Activated CD4-positive, alpha-beta T cell treated with anti-CD3 and anti-CD28 coated beads for 1 hour (primary cell): Measurements from ENCODE around the gene ARIH2.

ENCODE experiments used
- DNase-seq: peaks from one replicate; pipeline ENCODE4 v3.0.0-alpha.2; 2020

Gene ARIH2

DNA sequence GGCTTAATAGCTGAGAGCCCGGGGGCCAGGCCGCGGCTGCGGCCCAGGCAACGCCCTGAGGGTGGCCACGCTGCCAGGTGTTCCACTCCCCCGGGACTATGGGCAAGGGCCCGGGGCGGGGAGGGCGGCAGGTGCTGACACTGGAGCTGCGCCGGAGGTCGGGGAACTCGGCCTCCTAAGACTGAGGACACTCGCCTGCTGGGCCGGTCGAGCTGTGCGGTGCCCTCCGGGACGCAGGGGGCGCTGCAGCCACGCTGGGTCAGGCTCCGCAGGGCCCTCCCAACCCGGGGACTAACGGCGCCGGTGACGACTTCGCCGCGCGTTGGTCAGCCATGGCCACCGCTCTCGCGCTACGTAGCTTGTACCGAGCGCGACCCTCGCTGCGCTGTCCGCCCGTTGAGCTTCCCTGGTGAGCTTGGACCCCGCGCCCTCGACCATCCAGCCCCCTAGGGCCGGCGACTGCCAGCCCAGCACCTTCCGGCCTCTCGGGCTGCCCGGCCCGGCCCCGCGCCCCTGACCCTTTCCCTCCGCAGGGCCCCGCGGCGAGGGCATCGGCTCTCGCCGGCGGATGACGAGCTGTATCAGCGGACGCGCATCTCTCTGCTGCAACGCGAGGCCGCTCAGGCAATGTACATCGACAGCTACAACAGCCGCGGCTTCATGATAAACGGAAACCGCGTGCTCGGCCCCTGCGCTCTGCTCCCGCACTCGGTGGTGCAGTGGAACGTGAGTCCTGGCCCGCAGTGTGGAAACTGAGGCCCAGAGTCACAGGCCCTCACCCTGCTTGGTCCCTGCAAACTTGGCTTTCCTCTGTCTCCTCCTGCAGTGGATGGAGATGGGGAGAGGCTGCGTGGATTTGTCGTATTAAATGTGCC lies 103.4 kb downstream of the ARIH2 start, which contains the start of gene NDUFAF3:
TSS of gene NDUFAF3 (plus strand) at position 309 of the 875 bp plus-strand sequence. CDS start at position 333, 24 bp downstream.
- DNase-seq, result peak; percentile 84

DNA sequence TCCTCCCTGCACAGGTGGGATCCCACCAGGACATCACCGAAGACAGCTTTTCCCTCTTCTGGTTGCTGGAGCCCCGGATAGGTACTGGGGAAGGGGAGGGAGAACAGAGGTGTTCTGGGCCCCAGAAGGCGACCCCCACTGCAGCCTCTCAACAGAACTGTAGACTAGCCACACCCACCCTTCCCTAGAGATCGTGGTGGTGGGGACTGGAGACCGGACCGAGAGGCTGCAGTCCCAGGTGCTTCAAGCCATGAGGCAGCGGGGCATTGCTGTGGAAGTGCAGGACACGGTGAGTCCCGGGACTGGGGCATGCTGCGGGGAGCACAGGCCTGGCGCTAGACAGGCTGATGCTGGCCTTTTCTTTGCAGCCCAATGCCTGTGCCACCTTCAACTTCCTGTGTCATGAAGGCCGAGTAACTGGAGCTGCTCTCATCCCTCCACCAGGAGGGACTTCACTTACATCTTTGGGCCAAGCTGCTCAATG lies 104.1 kb downstream of the ARIH2 start:
- no peak for DNase-seq

DNA sequence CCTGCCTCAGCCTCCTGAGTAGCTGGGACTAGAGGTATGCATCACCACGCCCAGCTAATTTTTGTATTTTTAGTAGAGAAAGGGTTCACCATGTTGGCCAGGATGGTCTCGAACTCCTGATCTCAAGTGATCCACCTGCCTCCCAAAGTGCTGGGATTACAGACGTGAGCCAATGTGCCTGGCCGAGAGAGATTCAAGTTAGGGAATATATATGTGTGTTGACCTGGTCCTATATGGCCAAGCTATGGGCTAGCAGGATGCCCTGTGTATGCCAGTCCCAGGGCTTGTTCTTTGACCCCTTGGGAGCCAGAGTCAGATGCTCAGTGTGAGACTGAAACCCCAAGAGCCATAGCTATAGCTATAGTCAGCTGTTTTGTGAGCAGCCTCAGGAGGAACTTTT lies 105.1 kb downstream of the ARIH2 start:
- DNase-seq, result no peak

DNA sequence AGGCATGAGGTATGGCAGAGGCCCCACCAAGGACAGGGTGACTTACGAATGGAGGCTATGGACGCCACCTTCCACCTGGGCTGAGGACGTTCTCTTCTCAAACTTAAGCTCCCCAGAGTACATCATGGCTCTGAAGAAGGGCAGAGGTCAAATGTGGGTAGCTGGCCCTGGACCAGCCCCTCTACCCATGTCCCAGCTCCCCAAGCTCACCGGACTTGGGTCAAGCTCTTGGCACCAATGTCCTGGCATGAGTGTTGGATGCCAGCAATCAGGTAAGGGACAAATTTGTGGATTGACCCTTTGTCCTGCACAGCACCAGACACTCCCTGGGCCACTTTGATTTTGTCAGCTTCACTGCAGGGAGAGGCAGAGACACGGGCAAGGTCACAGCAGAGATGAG lies 105.8 kb downstream of the ARIH2 start:
- DNase-seq, result no peak

DNA sequence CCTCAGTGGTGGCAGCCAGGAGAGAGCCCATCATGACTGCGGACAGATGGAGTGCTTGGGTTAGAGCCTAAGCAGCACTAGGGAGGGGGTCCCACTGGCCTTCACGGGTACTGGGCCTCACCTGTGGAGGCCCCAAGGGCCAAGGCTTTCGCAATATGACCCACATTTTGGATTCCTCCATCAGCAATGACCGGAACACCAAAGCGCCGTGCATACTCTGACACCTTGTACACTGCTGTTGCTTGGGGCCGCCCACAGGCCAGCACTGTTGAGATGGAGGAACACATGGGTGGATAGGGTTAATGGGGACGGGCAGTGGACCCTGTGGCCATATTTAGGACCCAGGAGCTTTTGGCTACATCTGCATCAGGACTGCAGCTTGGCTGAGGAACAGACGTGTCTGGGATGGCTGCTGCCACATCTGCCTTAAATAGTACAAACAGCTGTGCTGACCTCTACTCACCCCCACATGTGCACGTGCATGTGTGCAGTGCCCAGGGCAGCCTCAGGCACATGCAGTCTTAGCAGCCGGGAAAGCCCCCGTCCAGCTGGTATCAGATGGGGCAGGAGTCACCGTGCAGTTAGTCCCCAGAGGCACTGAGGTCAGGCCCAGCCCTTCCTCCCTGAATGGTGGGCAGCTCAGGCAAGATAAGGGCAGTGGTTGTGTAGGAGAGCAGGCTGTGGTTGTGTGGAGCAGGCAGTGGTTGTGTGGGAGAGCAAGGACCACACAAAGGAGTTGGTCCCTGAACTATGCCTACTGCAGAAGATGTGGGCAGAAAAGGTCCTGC lies 106.6 kb downstream of the ARIH2 start:
- DNase-seq, result no peak

DNA sequence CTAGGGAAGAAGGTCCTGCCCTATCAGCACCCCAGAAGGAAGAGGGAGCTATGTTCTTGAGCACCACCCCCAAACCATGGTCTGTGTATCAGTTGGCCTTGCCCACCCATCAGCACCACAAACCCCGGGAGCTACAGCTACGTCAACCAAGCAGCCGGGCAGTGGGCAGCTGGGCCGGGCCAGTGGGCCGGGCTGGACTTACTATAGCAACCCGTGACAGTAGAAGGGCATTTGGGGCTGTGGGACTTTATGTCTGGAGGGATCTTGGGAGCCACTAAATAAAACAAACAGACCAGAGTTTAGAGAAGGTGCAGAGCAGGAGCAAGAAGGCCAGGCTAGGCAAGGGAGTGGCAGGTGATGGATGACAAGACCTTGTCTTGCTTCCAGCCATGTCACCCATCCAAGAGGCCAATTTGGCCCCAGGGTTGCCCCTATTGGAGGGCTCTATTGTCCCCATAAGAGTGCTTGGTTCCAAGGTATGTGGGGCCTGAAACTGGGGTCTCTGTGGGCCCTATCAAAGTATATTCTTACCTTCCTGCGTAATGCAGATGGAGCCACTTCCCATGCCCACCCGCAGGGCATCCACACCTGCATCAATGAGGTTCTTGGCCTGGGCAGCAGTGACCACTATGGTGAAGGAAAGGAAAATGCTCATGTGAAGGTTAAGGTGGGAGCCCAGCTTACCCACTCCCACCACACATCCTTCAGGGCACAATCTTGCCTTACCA lies 107.3 kb downstream of the ARIH2 start:
- no peak for DNase-seq

DNA sequence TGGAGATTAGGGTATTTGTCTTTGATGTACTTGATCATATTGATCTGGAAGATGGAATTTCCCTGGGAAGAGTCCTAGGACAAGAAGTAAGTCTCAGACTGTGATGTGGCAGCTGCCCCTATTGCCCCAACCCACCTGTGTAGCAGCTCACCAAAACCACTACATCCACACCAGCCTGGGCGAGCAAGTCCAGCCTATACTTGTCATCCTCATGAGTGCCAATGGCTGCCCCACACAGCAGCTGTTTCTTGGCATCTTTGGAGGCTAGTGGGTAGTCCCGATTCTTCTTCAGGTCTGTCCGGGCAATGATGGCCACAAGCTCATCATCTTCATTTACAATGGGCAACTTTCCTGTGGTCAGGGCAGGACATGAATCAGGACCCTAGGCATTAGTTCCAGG lies 107.9 kb downstream of the ARIH2 start:
- DNase-seq, result no peak

DNA sequence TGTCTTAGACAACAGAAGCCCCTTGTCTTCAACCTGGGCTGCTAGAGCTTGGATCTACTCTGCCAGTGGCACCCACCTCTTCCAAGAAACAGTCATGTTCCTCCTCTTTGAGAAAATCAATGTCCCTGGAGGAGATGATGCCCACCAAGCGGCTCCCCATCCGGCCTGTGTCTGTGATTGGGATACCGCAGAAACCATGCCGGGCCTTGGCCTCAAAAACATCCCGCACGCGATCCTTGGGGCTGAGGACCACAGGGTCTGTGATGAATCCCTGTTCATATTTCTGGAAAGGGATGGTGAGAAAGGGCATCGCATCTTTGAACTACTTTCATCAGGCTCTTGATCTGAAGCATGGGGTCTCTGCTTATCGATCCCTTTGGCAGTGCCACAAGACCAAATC lies 109.0 kb downstream of the ARIH2 start:
- no peak for DNase-seq

DNA sequence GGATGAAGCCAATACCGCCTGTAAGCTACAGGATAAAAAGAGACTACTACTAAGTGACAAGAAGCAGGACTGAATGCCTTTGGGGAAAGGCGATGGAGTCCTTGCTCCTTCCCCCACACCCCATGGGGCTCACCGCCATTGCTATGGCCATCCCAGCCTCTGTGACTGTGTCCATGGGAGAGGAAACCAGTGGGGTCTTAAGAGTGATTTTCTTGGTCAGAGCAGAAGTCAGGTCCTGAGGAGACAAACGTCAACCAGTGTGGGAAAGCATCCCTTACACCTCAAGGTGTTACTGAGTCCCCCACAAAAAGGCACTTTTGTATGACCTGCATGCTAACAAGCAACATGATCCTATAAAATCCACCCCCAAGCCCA lies 109.6 kb downstream of the ARIH2 start:
- DNase-seq, result no peak

DNA sequence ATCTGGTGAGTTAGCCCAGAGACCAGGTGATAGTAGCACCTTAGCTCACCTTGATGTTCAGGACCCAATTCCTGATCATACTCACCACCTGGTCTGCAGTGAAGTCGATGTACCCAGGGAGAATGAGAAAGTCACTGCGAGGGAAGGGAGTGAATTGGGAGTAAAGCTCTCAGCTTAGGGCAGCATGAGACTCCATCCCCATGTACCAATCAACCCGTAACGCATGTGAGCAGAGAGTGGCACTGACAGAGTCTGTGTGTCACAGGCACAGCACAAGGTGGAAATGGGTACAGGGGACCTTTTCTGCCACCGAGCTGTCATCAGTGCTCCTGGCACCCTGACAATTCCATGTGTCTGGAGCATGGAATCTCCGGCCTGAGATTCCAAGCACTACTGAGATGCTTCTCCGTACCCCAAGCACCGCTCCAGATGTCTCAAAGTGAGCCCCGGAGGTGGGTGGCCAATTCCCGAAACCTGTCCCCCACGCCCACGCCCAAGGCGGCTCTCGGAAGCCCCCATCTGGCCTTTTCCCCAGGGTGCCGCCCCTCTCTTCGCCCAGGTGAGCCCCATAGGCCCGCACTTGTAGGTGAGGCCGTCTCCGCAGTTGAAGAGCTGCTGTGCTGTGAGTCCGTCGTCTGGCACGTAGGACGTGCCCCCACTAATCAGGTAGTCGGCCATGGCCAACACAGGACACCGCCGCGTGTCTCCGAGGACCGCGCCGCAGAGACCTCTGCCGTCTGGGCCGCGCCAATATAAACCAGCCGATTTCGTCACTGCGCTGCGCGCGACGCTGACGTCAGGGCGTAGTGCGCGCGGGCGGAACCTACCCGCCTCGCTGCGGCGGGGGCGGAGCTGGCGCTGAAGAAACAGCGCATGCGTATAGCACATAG lies 110.3 kb downstream of the ARIH2 start, which contains the start of gene IMPDH2:
TSS of gene IMPDH2 (minus strand) at position 726 of the 890 bp plus-strand sequence. CDS start at position 678, 48 bp downstream.
- peak; percentile 91 for DNase-seq

DNA sequence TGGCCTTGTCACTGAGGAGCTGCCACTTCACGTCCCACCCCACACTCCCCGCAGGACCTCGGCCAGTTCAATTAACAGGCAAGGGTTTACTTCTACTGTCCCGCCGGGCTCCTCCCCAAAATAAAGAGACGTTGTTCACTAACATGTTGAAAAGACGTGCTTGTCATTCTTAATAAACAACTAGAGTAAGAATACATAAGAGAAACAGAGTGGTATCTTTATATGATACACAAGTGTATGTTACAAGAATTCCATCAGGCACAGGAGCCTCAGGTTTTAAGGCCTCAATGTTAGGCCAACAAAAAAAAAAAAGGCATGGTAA lies 110.9 kb downstream of the ARIH2 start:
- no peak for DNase-seq

DNA sequence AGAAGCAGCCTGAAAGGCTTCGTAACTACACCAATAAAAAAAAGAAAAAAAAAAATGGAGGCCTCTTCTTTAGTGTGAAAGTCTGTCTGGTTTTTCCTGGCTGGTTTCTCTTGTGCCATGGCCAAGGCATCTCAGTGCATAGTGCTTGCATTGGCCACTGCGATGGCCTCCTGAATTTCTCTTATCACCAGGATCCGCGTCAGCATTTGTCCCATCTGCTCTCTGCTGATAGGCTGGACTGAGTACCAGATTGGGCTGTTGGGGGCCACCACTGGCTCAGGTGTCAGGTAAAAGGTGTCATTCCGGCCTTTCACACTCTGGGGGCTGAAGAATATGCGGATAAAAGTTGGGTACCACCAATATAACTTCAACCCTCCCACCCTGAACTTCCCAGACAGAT lies 111.7 kb downstream of the ARIH2 start:
- DNase-seq, result no peak

DNA sequence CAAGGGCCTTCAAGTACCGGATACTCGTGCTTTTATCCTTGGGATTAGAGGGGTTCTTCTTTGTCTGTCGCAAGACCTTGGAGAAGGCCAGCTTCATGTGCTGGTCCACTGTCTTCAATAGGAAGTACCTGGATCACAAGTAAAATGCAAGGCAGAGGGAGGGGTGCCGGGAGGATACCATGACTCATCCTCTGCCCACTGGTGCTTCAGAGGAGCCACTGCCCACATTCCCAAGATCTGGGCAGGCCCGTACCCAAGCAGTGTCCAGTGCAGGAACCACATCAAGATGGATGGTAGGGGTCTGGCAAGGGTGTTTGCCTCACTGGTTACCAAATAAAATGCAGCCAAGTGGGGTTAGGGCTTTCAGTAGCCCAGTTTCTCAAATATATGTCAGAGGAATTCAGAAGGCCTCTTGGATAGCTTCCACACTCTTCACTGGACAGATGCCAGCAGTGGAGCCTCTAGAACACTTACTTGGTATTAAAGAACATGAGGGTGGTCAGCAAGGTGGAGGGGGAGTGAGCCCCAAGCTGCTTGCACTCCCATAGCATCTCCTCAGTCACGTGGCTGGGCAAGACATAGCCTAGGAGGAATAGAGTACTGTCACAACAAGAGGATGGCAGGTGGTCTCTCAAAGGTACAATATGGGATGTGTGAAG lies 114.1 kb downstream of the ARIH2 start:
- DNase-seq, result no peak

DNA sequence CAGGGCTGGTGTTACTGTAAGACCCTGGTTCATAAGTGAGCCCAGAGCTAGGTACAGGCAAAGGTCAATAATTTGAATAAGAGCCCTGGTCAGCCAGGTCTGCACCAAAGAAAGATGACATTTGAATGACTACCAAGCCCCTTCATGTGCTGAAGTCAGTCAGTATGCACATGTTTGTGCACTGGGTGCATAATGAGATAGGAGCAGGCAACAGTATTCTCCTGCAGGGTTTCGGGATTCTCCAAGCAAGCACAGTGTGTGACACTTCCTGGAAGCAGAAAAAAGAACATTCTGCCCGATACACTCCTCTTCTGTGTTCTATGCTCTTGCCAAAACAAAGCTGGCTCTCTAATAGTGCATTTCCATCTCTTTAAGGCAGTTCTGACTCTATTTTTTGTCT lies 116.0 kb downstream of the ARIH2 start:
- no peak for DNase-seq

DNA sequence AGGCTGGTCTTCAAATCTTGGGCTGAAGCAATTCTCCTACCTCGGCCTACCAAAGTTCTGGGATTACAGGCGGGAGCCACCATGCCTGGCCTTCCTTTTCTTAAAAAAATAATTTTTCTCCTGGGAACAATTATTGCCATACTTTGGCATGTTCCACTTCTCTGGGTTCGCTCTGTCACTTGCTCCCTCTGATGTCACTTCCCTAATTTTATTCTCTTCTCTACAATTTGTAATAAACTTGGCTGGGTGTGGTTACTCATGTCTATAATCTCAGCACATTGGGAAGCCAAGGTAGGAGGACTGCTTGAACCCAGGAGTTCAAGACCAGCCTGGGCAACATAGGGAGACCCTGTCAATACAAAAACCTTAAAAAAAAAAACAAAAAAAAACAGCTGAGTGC lies 116.6 kb downstream of the ARIH2 start:
- DNase-seq, result no peak
